OCI-LY7 (cell line): ENCODE measurements around the gene ABCA12. TPM values are rescaled to one million over a fixed set of nuclear protein-coding genes. Genes with fewer than 3 reads are reported as not detected.

Experiments used
- BruUV-seq: library from RNA; stranded (reverse); fragments of 400-500 nt; replicated peaks from 2 replicates; lab custom pipeline; 2021; lab: Mats Ljungman, UMichigan
- CTCF ChIA-PET: fragments of 300-600 bp; sonication (Branson Sonifier 250); formaldehyde crosslinking; loops from one replicate; lab custom pipeline; 2022; ENCODE audit warnings: antibody characterized with exemption; ENCODE audit not compliant: unreplicated experiment; lab: Charles Lee
- POLR2A ChIA-PET: fragments of 300-600 bp; sonication (Branson Sonifier 250); formaldehyde crosslinking; loops from one replicate; lab custom pipeline; 2022; ENCODE audit warnings: antibody characterized with exemption; lab: Charles Lee
- DNase-seq: peaks from one replicate; pipeline ENCODE4 v3.0.0-alpha.2; 2015; ENCODE audit warnings: low spot score
- H2AFZ ChIP-seq: fragments of 200-600 bp; sonication (generic), shearing (Covaris generic); 2 replicates; pipeline ENCODE4 v1.6.1; 2014; ENCODE audit warnings: mild to moderate bottlenecking, antibody characterized with exemption, low read length, moderate library complexity
- H3K27ac ChIP-seq: fragments of 200-600 bp; sonication (generic); 2 replicates; pipeline ENCODE4 v1.5.1; 2014; ENCODE audit warnings: mixed run types, low read depth, mild to moderate bottlenecking, moderate library complexity, low read length, inconsistent platforms; ENCODE audit not compliant: poor library complexity, severe bottlenecking
- H3K36me3 ChIP-seq: fragments of 200-600 bp; sonication (generic); 2 replicates; pipeline ENCODE4 v1.6.1; 2014; ENCODE audit warnings: mild to moderate bottlenecking, antibody characterized with exemption, low read length, moderate library complexity, mixed read lengths; ENCODE audit not compliant: insufficient read depth
- H3K4me1 ChIP-seq: fragments of 200-600 bp; sonication (generic); 2 replicates; pipeline ENCODE4 v1.5.1; 2014; ENCODE audit warnings: mild to moderate bottlenecking, low read length; ENCODE audit not compliant: insufficient read depth, poor library complexity, severe bottlenecking
- H3K4me2 ChIP-seq: fragments of 200-600 bp; sonication (generic); 2 replicates; pipeline ENCODE4 v1.6.1; 2014; ENCODE audit warnings: mild to moderate bottlenecking, low read length
- H3K4me3 ChIP-seq: fragments of 200-600 bp; sonication (generic); 2 replicates; pipeline ENCODE4 v1.5.1; 2014; ENCODE audit warnings: mild to moderate bottlenecking, low read depth, low read length; ENCODE audit not compliant: poor library complexity, severe bottlenecking
- H3K79me2 ChIP-seq: fragments of 200-600 bp; sonication (generic); 2 replicates; pipeline ENCODE4 v1.6.1; 2016; ENCODE audit warnings: low read depth, mild to moderate bottlenecking, low read length, moderate library complexity, mixed read lengths; ENCODE audit not compliant: insufficient read depth
- H3K9me2 ChIP-seq: fragments of 200-600 bp; sonication (generic); 2 replicates; pipeline ENCODE4 v1.6.1; 2016; ENCODE audit warnings: mild to moderate bottlenecking, low read length, mixed read lengths; ENCODE audit not compliant: insufficient read depth
- H3K9me3 ChIP-seq: fragments of 200-600 bp; sonication (generic); 2 replicates; pipeline ENCODE4 v1.6.1; 2014; ENCODE audit warnings: mild to moderate bottlenecking, mixed run types, low read length, mixed read lengths
- H4K20me1 ChIP-seq: fragments of 200-600 bp; sonication (generic); 2 replicates; pipeline ENCODE4 v1.6.1; 2014; ENCODE audit warnings: mild to moderate bottlenecking, antibody characterized with exemption, low read length, moderate library complexity, mixed read lengths; ENCODE audit not compliant: insufficient read depth
- EZH2phosphoT487 ChIP-seq: fragments of 200-600 bp; sonication (generic); IDR thresholded peaks from 2 replicates; pipeline ENCODE4 v1.6.1; 2018; ENCODE audit warnings: low read depth, borderline replicate concordance, mild to moderate bottlenecking, mixed run types, antibody characterized with exemption, low read length, moderate library complexity, mixed read lengths
- intact Hi-C: fragments of 100-400 bp; cut with micrococcal nuclease; formaldehyde crosslinking; loops from one replicate; pipeline ENCODE4 v1.10.0; 2022; ENCODE audit not compliant: unreplicated experiment
- total RNA-seq, 2 experiments: library from RNA; depleted of rRNA in 1 of 2; stranded (reverse); fragments of >200 nt in 1 of 2; shearing (Covaris generic) in 1 of 2; gene quantifications; 2 replicates each; pipeline ENCODE4 v1.2.3, GENCODE V29; 2014 to 2022
- TF ChIP-seq, protein P1 (sequence below): fragments of 200-600 bp; sonication (generic); conservative IDR thresholded peaks from 2 replicates; pipeline ENCODE4 v1.5.1; 2014; ENCODE audit warnings: mild to moderate bottlenecking, antibody characterized with exemption, low read length, moderate library complexity, mixed read lengths

Gene ABCA12
- total RNA-seq, 2 experiments from 2014 or later: not detected

DNA sequence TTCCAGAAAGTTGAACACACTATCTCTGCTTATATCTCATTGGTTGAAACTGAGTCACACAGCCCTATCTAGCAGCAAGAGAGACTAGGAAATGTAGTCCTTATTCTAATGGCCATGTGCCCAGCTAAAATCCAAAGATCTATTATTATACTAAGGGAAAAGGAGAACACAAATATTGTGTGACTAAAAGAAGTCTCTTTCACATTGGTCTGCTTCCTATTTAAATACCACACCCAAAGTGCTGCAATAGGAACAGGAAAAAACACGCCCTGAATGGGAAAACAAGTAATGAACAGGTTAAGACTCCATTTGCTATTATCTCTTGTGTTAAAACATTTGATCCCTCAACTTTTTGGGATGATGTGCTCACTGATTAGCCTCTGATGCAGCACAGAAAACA lies 242.2 kb downstream of the ABCA12 start:
- no peak overlapping the region for H3K4me2 ChIP-seq
- intact Hi-C loops: no loop called here
- TF ChIP-seq, protein P1, sequence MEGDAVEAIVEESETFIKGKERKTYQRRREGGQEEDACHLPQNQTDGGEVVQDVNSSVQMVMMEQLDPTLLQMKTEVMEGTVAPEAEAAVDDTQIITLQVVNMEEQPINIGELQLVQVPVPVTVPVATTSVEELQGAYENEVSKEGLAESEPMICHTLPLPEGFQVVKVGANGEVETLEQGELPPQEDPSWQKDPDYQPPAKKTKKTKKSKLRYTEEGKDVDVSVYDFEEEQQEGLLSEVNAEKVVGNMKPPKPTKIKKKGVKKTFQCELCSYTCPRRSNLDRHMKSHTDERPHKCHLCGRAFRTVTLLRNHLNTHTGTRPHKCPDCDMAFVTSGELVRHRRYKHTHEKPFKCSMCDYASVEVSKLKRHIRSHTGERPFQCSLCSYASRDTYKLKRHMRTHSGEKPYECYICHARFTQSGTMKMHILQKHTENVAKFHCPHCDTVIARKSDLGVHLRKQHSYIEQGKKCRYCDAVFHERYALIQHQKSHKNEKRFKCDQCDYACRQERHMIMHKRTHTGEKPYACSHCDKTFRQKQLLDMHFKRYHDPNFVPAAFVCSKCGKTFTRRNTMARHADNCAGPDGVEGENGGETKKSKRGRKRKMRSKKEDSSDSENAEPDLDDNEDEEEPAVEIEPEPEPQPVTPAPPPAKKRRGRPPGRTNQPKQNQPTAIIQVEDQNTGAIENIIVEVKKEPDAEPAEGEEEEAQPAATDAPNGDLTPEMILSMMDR: no peak
- TF ChIP-seq EZH2phosphoT487: no peak
- no peak for DNase-seq
- H3K36me3 ChIP-seq: no peaks in the 10 kb centered on the region
- no TSS peak for BruUV-seq
- peaks cover 10% of the 10 kb centered on the region for H3K4me1 ChIP-seq
- ChIA-PET CTCF (no interaction called here), POLR2A (interaction anchor here (0.6 kb wide), 1 partner anchor 246 kb away, joined by 3 read pairs; no protein-coding TSS in a partner anchor)
- no peak overlapping the region for H3K4me3 ChIP-seq
- no peaks in the 10 kb centered on the region for H4K20me1 ChIP-seq
- no peak overlapping the region for H3K27ac ChIP-seq
- no peak overlapping the region for H2AFZ ChIP-seq
- H3K9me3 ChIP-seq: no peaks in the 10 kb centered on the region
- no peaks in the 10 kb centered on the region for H3K79me2 ChIP-seq
- no peaks in the 10 kb centered on the region for H3K9me2 ChIP-seq

- H2AFZ ChIP-seq: no peak overlapping the region
- H3K36me3 ChIP-seq: no peaks in the 10 kb centered on the region
- ChIA-PET POLR2A (interaction anchor here (0.7 kb wide), 1 partner anchor 13 kb away, joined by 3 read pairs; no protein-coding TSS in a partner anchor), CTCF (no interaction called here)
- H3K9me3 ChIP-seq: no peaks in the 10 kb centered on the region
- no peaks in the 10 kb centered on the region for H3K79me2 ChIP-seq
- TF ChIP-seq, protein P1: no peak
- no peaks in the 10 kb centered on the region for H3K9me2 ChIP-seq
- H4K20me1 ChIP-seq: no peaks in the 10 kb centered on the region
- H3K4me1 ChIP-seq: peaks cover 5% of the 10 kb centered on the region
- no peak overlapping the region for H3K4me3 ChIP-seq
- H3K27ac ChIP-seq: no peak overlapping the region
- H3K4me2 ChIP-seq: no peak overlapping the region
- BruUV-seq: no TSS peak
- intact Hi-C loops: no loop called here
- no peak for DNase-seq
Measured at GRCh38 chr2:214895469-214895868, 243.0 kb downstream of the ABCA12 start.

- Histone ChIP-seq H3K9me2 (no peaks in the 10 kb centered on the region), H3K79me2 (no peaks in the 10 kb centered on the region), H3K4me3 (no peak overlapping the region), H3K36me3 (no peaks in the 10 kb centered on the region), H2AFZ (no peak overlapping the region), H3K27ac (no peak overlapping the region), H3K9me3 (no peaks in the 10 kb centered on the region), H3K4me1 (no peaks in the 10 kb centered on the region), H4K20me1 (no peaks in the 10 kb centered on the region), H3K4me2 (no peak overlapping the region)
- TF ChIP-seq EZH2phosphoT487: no peak
- TF ChIP-seq, protein P1: no peak
- POLR2A ChIA-PET: no interaction called here
- no TSS peak for BruUV-seq
- intact Hi-C loops: no loop called here
- CTCF ChIA-PET: no interaction called here
- no peak for DNase-seq
Measured at GRCh38 chr2:214889301-214889700, 249.1 kb downstream of the ABCA12 start.
